SJCRH30 (cell line): ENCODE measurements around the gene PPP3CA. TPM values are rescaled to one million over a fixed set of nuclear protein-coding genes. Genes with fewer than 3 reads are reported as not detected.

Experiments
- DNase-seq, 2 experiments: peaks; one replicate each; pipeline ENCODE4 v3.0.0-alpha.2; 2015 to 2020
- H3K27ac ChIP-seq: fragments of 250-450 bp; sonication (Bioruptor Pico); 2 replicates; pipeline ENCODE4 v1.5.1; 2020; ENCODE audit warnings: mild to moderate bottlenecking, moderate library complexity
- H3K27me3 ChIP-seq: fragments of 250-450 bp; sonication (Bioruptor Pico); 2 replicates; pipeline ENCODE4 v1.5.1; 2020; ENCODE audit warnings: mild to moderate bottlenecking, moderate library complexity
- H3K36me3 ChIP-seq: fragments of 250-450 bp; sonication (Bioruptor Pico); 2 replicates; pipeline ENCODE4 v1.5.1; 2020; ENCODE audit warnings: mild to moderate bottlenecking, moderate library complexity
- H3K4me1 ChIP-seq: fragments of 250-450 bp; sonication (Bioruptor Pico); 2 replicates; pipeline ENCODE4 v1.5.1; 2020; ENCODE audit warnings: mild to moderate bottlenecking, moderate library complexity
- H3K4me3 ChIP-seq: fragments of 250-450 bp; sonication (Bioruptor Pico); 2 replicates; pipeline ENCODE4 v1.5.1; 2020; ENCODE audit warnings: mild to moderate bottlenecking, moderate library complexity
- H3K9me3 ChIP-seq: fragments of 250-450 bp; sonication (Bioruptor Pico); replicated peaks from 2 replicates; pipeline ENCODE4 v1.5.1; 2020; ENCODE audit warnings: mild to moderate bottlenecking, moderate library complexity
- total RNA-seq: library from RNA; depleted of rRNA; stranded (reverse); fragments of >200 nt; shearing (Covaris generic); gene quantifications from 2 replicates; pipeline ENCODE4 v1.2.3, GENCODE V29; 2014

Gene PPP3CA
- total RNA-seq, 1 experiment from 2014 or later: 38.4 TPM

- peaks cover 4% of the 10 kb centered on the region; the same call in 1 of the 2 replicates for H3K4me1 ChIP-seq
- H3K9me3 ChIP-seq: no peaks in the 10 kb centered on the region
- DNase-seq: no peak
- no peak overlapping the region for H3K27ac ChIP-seq
- H3K27me3 ChIP-seq: no peaks in the 10 kb centered on the region
- H3K36me3 ChIP-seq: no peaks in the 10 kb centered on the region
- no peak overlapping the region for H3K4me3 ChIP-seq
These were observed 363.9 kb downstream of the PPP3CA start for GRCh38 chr4:100983426-100983825.

DNA sequence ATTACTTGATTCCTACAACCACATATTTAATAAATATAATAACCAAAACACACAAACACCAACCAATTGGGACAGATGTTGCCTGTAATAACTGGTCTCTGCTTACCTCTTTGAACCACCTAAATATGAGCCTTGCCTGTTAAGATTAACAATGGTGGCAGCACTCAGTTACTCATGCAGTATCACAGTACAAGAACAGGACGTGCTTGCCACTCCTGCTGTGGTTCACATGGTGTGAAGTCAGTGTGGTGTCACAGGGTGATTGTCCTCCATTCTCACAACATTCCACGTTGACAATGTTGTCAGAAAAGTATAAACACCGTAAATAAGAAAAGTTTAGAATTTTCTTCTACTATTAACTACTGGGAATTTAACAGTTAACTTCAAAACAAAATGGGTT lies 365.0 kb downstream of the PPP3CA start:
- no peaks in the 10 kb centered on the region for H3K27me3 ChIP-seq
- peaks cover 4% of the 10 kb centered on the region; the same call in 1 of the 2 replicates for H3K4me1 ChIP-seq
- no peak overlapping the region for H3K4me3 ChIP-seq
- no peak overlapping the region for H3K27ac ChIP-seq
- H3K9me3 ChIP-seq: no peaks in the 10 kb centered on the region
- no peaks in the 10 kb centered on the region for H3K36me3 ChIP-seq
- no peak for DNase-seq

- Histone ChIP-seq H3K4me1 (peaks cover 1% of the 10 kb centered on the region; the same call in 1 of the 2 replicates), H3K27ac (no peak overlapping the region), H3K4me3 (no peak overlapping the region), H3K9me3 (no peaks in the 10 kb centered on the region), H3K27me3 (no peaks in the 10 kb centered on the region), H3K36me3 (no peaks in the 10 kb centered on the region)
- DNase-seq: no peak
These were observed 365.7 kb downstream of the PPP3CA start for GRCh38 chr4:100981447-100982204.

GRCh38 chr4:100979736-100980135 lies 367.6 kb downstream of the PPP3CA start:
- DNase-seq: no peak
- H3K36me3 ChIP-seq: no peaks in the 10 kb centered on the region
- H3K4me1 ChIP-seq: no peaks in the 10 kb centered on the region
- H3K4me3 ChIP-seq: no peak overlapping the region
- no peaks in the 10 kb centered on the region for H3K9me3 ChIP-seq
- H3K27me3 ChIP-seq: no peaks in the 10 kb centered on the region; the same call in 1 of the 2 replicates
- no peak overlapping the region for H3K27ac ChIP-seq

- H3K9me3 ChIP-seq: no peaks in the 10 kb centered on the region
- no peaks in the 10 kb centered on the region for H3K36me3 ChIP-seq
- H3K27me3 ChIP-seq: no peaks in the 10 kb centered on the region; the same call in 1 of the 2 replicates
- no peaks in the 10 kb centered on the region for H3K4me1 ChIP-seq
- no peak for DNase-seq
- no peak overlapping the region for H3K4me3 ChIP-seq
- H3K27ac ChIP-seq: no peak overlapping the region
These were observed 369.5 kb downstream of the PPP3CA start for GRCh38 chr4:100977746-100978397.

GRCh38 chr4:100977274-100977673 lies 370.1 kb downstream of the PPP3CA start:
- DNase-seq: no peak
- no peaks in the 10 kb centered on the region; the same call in 1 of the 2 replicates for H3K27me3 ChIP-seq
- no peak overlapping the region for H3K27ac ChIP-seq
- no peaks in the 10 kb centered on the region for H3K4me1 ChIP-seq
- H3K4me3 ChIP-seq: no peak overlapping the region
- no peaks in the 10 kb centered on the region for H3K9me3 ChIP-seq
- H3K36me3 ChIP-seq: no peaks in the 10 kb centered on the region
